ENCODE data around the gene ELAVL1.
A peak's percentile ranks its signal among the peaks of the same experiment; 100 is the strongest.
"Not testable (repeated sequence)": the region's sequence is repeated elsewhere in the genome, so short reads cannot be mapped to it uniquely, and the experiment has no call there.

ELAVL1 gene

GRCh38 chr19:7968796-7969554 is 36.5 kb downstream of the ELAVL1 start:
- DNase-seq (ENCODE audit: low read depth), result no peak

DNA sequence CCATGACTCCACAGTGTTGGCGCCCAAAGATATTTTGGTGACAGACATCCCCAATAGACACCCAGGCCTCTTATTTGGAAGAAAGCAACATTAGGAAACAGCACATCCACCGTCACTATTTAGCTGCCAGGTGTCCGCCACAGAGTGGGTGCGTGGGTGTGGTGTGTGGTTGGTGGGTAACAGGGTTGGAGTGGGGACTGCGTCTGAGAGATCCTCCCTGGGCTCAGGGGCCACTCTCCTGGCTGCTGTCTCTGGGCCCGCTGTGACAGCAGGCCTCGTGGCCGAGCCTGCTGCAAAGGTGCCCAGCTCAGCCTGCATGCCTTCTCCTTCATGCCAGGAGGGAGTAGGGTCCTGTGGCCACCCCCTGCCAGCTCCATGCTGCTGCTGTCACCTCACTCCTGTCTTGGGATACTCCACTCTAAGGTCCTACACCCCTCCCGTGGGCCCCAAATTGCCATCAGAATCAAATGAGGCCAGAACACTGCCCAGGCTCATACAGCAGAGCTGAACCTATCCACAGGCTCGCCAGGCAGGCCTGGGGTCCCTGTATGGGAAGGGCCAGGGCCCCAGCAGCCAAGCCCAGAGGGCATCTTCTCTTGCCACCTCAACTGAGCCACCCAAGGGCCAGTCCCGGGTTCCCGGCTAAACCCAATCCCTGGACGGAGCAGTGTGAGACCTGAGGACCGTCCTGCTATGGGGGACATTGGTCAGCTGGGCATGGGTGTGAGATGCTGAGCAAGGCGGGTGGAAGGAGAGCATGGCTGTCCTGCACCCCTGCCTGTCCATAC is 37.2 kb downstream of the ELAVL1 start:
- DNase-seq (ENCODE audit: low read depth), result no peak

- DNase-seq (ENCODE audit: low read depth), result no peak
These were observed 39.3 kb downstream of the ELAVL1 start for GRCh38 chr19:7965921-7966665.

- DNase-seq (ENCODE audit: low read depth), result no peak
These were observed 40.1 kb downstream of the ELAVL1 start for GRCh38 chr19:7965259-7965841.

- no peak for DNase-seq (ENCODE audit: low read depth)
These were observed 41.9 kb downstream of the ELAVL1 start for GRCh38 chr19:7963566-7963965.

- no peak for DNase-seq (ENCODE audit: low read depth)
These were observed 42.7 kb downstream of the ELAVL1 start for GRCh38 chr19:7962644-7963268.

DNA sequence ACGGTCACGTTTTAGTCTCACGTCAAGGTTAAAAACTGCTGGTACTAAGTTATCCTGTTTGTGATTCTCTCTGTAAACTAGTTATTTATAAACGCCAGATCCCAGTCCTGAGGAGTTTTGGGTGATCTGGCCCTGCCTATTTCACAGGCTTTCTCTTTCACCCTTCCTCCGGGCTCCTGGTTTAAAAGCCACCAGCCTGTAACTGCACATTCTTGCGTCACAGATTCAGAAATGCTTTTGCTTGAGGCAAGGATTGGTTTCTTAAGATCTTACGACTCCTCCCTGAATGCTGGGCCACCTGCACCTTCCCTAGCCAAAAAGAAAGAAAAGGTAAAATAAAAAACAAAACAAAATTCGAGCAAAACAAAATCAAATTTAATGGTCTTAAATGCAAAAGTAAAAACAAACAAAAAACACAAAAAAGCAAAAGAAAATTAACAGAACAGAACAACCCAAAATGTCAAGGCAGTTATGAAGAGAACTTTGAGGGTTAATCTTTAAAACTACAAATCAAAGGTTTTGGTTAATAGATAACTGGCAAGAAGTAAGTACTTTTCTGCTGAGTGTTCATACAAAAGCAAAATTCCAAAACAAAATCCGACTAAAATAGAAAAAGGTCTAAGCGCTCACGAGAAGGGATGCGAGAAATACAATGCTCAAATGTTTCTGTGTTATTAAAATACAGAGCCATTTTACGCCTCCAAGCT is 43.4 kb downstream of the ELAVL1 start:
- no peak for DNase-seq (ENCODE audit: low read depth)

DNA sequence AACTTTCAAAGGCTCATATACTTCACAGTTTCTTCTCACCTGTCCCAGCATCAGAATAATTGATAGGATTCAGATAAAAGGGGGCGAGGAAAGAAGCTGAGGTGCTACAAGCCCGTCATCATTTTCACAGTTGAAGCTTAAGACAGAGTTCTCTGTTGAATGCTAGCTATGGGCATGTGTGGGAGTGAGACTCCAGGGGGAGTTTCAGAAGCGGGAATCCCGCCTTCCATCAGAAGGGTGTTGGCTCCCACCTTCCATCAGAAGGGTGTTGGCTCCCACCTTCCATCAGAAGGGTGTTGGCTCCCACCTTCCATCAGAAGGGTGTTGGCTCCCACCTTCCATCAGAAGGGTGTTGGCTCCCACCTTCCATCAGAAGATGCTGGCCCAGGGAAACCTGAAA is 44.4 kb downstream of the ELAVL1 start:
- not testable (repeated sequence) for DNase-seq (ENCODE audit: low read depth)

GRCh38 chr19:7959211-7959610 is 46.2 kb downstream of the ELAVL1 start:
- DNase-seq (ENCODE audit: low read depth), result no peak

- no peak for DNase-seq (ENCODE audit: low read depth)
These were observed 49.7 kb downstream of the ELAVL1 start for GRCh38 chr19:7955696-7956095.

- no peak for DNase-seq (ENCODE audit: low read depth)
These were observed 51.9 kb downstream of the ELAVL1 start for GRCh38 chr19:7953576-7953975.

DNA sequence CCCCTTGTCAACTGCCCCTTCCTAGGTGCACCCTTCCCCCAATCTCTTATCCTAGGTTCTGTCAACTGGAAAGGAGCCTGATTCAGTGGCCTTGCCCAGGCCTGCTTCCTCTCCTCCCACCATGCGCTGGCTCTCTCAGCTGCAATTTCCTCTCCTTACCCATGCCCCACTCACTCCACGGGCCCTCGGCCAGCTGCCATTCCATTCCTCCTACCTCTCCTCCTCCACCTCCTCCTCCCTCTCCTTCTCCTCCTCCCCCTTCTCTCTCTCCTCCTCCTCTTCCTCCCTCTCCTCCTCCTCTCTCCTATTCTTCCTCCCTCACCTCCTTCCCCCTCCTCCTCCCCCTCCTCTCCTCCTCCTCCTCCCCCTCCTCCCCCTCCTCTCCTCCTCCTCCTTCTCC is 52.4 kb downstream of the ELAVL1 start:
- no peak for DNase-seq (ENCODE audit: low read depth)

DNA sequence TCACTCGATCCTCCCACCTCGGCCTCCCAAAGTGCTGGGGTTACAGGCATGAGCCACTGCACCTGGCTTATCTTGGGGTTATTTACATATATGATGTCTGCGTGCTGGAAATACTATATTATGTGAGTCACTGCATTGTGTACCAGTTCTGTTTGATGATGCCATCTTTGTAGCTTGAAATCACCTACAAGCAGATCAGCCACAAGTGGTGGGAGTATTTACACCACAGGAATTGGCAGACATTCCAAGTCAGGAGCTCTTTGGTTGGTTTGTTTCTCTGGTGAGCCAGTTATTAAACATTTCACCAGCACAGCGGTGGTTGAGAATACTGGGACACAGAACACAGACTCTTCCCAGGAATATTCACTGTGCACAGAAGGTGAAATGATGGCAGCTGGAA is 57.5 kb downstream of the ELAVL1 start:
- DNase-seq (ENCODE audit: low read depth), result no peak

DNA sequence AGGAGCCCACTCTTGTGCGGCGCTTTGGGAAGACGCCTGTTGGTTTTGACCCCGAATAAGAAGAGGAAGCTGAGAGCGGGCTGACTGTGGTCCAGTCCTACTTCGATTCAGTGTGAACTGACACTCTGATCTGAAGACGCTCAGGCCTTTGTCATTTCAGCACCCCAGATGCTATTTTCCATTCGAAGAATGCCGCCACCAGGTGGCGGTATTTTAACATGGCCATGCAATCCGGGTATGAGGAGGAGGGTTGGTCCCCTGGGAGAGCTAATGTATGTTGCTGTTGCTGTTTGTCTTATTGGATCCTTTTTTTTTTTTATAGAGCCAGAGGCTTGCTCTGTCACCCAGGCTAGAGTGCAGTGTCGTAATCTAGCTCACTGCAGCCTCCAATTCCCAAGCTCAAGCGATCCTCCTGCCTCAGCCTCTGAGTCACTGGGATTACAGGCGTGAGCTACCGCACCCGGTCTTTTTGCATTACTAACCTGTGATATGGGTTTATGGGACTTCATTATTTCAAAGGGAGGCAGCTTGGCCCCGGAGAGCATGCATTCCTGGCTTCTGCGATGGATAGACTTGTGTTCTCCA is 61.2 kb downstream of the ELAVL1 start:
- DNase-seq (ENCODE audit: low read depth), result peak; percentile 80

- peak; percentile 98 for DNase-seq (ENCODE audit: low read depth)
These were observed 61.8 kb downstream of the ELAVL1 start, which contains the start of gene TIMM44 for GRCh38 chr19:7943444-7944176. Gene TIMM44, minus strand, starts transcription at chr19:7943666. Its CDS starts 15 bp downstream, at chr19:7943651.

DNA sequence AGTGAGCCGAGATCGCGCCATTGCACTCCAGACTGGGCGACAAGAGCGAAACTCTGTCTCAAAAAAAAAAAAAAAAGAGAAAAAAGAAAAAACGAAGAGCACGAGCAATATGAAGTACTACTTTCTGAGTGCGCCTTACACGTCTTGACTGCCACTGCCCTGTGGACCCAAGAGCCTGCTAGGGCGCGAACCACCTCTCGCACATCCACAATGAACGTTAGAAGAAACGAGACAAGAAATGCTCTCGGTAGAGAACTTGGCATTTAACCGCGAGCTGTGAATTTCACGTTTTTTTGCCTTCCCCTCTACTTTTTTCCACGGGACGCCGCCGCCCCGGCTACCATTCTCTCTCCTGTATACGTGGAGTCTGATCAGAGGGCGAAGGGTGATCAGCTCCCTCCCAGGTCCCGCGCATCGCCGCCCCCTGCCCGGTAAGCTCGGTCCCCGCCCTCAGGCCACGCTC is 62.4 kb downstream of the ELAVL1 start:
- DNase-seq (ENCODE audit: low read depth), result no peak

- no peak for DNase-seq (ENCODE audit: low read depth)
These were observed 63.4 kb downstream of the ELAVL1 start for GRCh38 chr19:7941895-7942596.

DNA sequence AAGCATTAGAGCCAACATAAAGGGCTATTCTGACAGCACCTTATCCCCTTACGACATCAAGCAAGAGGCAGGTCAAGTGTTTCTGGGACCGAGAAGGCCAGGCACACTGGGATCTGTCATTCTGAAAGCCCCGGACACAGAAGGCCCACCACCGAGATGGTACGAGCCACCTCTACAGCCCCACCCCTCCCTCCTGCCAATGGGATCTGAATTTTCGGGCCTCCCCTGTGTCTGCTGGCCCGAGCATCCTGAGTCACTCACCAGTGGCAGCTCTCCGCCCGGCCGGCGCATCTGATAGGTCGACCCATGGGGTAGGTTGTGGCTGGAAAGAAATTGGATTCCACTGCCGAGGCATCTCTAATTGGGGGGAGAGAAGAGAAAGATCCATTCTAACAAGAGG is 64.6 kb downstream of the ELAVL1 start:
- DNase-seq (ENCODE audit: low read depth), result no peak

DNA sequence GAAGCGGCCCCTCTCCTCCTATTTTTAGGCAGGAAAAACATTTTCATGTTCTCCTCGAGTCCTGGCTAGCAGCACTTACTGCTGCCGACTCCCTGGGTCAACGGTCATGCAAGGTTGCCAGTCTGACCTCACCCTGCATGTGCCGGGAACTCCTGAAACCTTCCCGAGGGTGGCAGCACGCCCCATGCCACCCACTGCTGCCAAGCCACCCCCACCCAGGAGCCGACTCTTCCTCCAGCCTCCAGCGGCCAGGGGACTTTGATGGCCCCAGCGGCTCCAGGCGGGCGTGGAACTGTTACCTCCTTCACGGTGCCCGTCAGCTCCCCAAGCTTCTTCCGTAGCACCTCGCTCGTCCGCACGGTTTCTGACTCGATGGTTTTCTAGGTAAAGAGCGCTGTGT is 70.7 kb downstream of the ELAVL1 start:
- no peak for DNase-seq (ENCODE audit: low read depth)
